K562 (cell line): Measurements from ENCODE around the gene MAMDC2. TPM values are rescaled to one million over a fixed set of nuclear protein-coding genes. Genes with fewer than 3 reads are reported as not detected.

Experiments used
- ATAC-seq: fragments of 200-7000 bp; cut with Tn5 transposase; 3 replicates; pipeline ENCODE4 v1.9.1; 2020; ENCODE audit warnings: moderate library complexity
- BruUV-seq: library from RNA; stranded (reverse); fragments of 400-500 nt; replicated peaks from 2 replicates; lab custom pipeline; 2021; lab: Mats Ljungman, UMichigan
- CTCF ChIA-PET: fragments of 300-600 bp; formaldehyde crosslinking; extraction: SDS; loops from one replicate; lab custom pipeline; 2021; ENCODE audit warnings: low intra/inter-chr PET ratio; lab: Yijun Ruan, JAX
- POLR2A ChIA-PET: fragments of 300-600, 350-650 bp; sonication (Branson Sonifier 250); formaldehyde crosslinking; extraction: SDS; loops from one replicate; lab custom pipeline; 2021; ENCODE audit warnings: antibody characterized with exemption, inconsistent platforms; lab: Yijun Ruan, JAX
- DNase-seq, 4 experiments: peaks; one replicate each; pipeline versions ENCODE4 v3.0.0 to v3.0.0-alpha.2; 2011 to 2018; ENCODE audit warnings: low spot score in 3 of 4, mixed read lengths in 3 of 4; ENCODE audit errors: extremely low read depth in 1 of 4
- FAIRE-seq: peaks from 2 replicates; lab custom pipeline; 2011; peaks lifted over from hg19 to GRCh38; lab: Jason Lieb, UNC
- H2AFZ ChIP-seq: 2 replicates; pipeline ENCODE4 v1.6.0; 2011; ENCODE audit warnings: low read depth, low read length, control low read depth, inconsistent platforms
- H3K27ac ChIP-seq: fragments of 200-600 bp; 3 replicates; pipeline ENCODE4 v1.8.0; 2011; ENCODE audit warnings: low read depth, mild to moderate bottlenecking, control low read depth, inconsistent platforms, low read length, moderate library complexity, mixed read lengths; ENCODE audit errors: extremely low read depth
- H3K27me3 ChIP-seq, 2 experiments: fragments of 300-600 bp in 1 of 2; 2 replicates in 1 of 2; 3 replicates in 1 of 2; pipeline versions ENCODE4 v1.6.0 to v1.8.0; 2011; ENCODE audit warnings: inconsistent platforms in 2 of 2, low read length in 2 of 2, mild to moderate bottlenecking in 1 of 2, mixed read lengths in 1 of 2, moderate library complexity in 1 of 2; ENCODE audit not compliant: control insufficient read depth in 2 of 2, insufficient read depth in 2 of 2
- H3K36me3 ChIP-seq: fragments of 300-600 bp; 3 replicates; pipeline ENCODE4 v1.8.0; 2011; ENCODE audit warnings: mild to moderate bottlenecking, low read length, inconsistent platforms; ENCODE audit not compliant: control insufficient read depth, insufficient read depth
- H3K4me1 ChIP-seq, 2 experiments: fragments of 200-600 bp in 1 of 2; replicated peaks in 1 of 2; 2 replicates in 1 of 2; 3 replicates in 1 of 2; pipeline versions ENCODE4 v1.5.1 to v1.8.0; 2011; ENCODE audit warnings: inconsistent platforms in 2 of 2, low read length in 2 of 2, mild to moderate bottlenecking in 1 of 2, mixed read lengths in 1 of 2, moderate library complexity in 1 of 2; ENCODE audit not compliant: control insufficient read depth in 2 of 2, insufficient read depth in 2 of 2
- H3K4me2 ChIP-seq: 2 replicates; pipeline ENCODE4 v1.6.1; 2011; ENCODE audit warnings: low read length, control low read depth, inconsistent platforms, mixed read lengths; ENCODE audit not compliant: insufficient read depth
- H3K4me3 ChIP-seq: fragments of 200-600 bp; sonication (generic), shearing (Covaris generic); 2 replicates; pipeline ENCODE4 v1.5.1; 2016; ENCODE audit warnings: control low read depth, inconsistent platforms
- H3K79me2 ChIP-seq: fragments of 200-600 bp; 3 replicates; pipeline ENCODE4 v1.8.0; 2011; ENCODE audit warnings: low read length, inconsistent platforms; ENCODE audit not compliant: control insufficient read depth, insufficient read depth
- H3K9ac ChIP-seq, 2 experiments: 2 replicates each; pipeline versions ENCODE4 v1.6.0 to v1.6.1; 2011; ENCODE audit warnings: low read depth in 2 of 2, low read length in 2 of 2, control low read depth in 1 of 2, inconsistent platforms in 1 of 2, mild to moderate bottlenecking in 1 of 2, mixed read lengths in 1 of 2; ENCODE audit not compliant: insufficient read depth in 1 of 2
- H3K9me1 ChIP-seq: one replicate; pipeline ENCODE4 v1.6.0; 2011; ENCODE audit warnings: inconsistent platforms, mild to moderate bottlenecking, low read length, moderate library complexity; ENCODE audit not compliant: control insufficient read depth, insufficient read depth
- H3K9me3 ChIP-seq: replicated peaks from 2 replicates; pipeline ENCODE4 v1.5.1; 2011; ENCODE audit warnings: low read depth, low read length, inconsistent platforms; ENCODE audit not compliant: control insufficient read depth, insufficient read depth
- H4K20me1 ChIP-seq: replicated peaks from 2 replicates; pipeline ENCODE4 v1.6.1; 2011; ENCODE audit warnings: low read length, inconsistent platforms, mixed read lengths; ENCODE audit not compliant: control insufficient read depth, insufficient read depth
- CEBPB ChIP-seq: fragments of 450-650 bp; IDR thresholded peaks from 2 replicates; pipeline ENCODE4 v1.6.1; 2016; ENCODE audit warnings: missing genetic modification characterization, missing compliant biosample characterization
- EP400 ChIP-seq: fragments of 450-650 bp; IDR thresholded peaks from 2 replicates; pipeline ENCODE4 v1.6.1; 2017; ENCODE audit warnings: antibody characterized with exemption, mild to moderate bottlenecking, moderate library complexity
- ETV5 ChIP-seq: sonication (generic); formaldehyde crosslinking; IDR thresholded peaks from 2 replicates; pipeline ENCODE4 v1.4.0; 2020; ENCODE audit warnings: low read depth, mild to moderate bottlenecking, missing genetic modification reagents
- GATA2 ChIP-seq: sonication (generic); formaldehyde crosslinking; IDR thresholded peaks from 2 replicates; pipeline ENCODE4 v1.4.0; 2020; ENCODE audit warnings: mild to moderate bottlenecking, missing genetic modification reagents
- MTA3 ChIP-seq: fragments of 450-650 bp; formaldehyde crosslinking; IDR thresholded peaks from 2 replicates; pipeline ENCODE4 v1.6.1; 2017; ENCODE audit warnings: mild to moderate bottlenecking, borderline replicate concordance
- NFE2L1 ChIP-seq: fragments of 450-650 bp; IDR thresholded peaks from 2 replicates; pipeline ENCODE4 v1.6.1; 2016; ENCODE audit warnings: missing genetic modification characterization, low read depth, mild to moderate bottlenecking, missing compliant biosample characterization, moderate library complexity, borderline replicate concordance
- PHB2 ChIP-seq: fragments of 450-650 bp; IDR thresholded peaks from 2 replicates; pipeline ENCODE4 v1.6.1; 2017; ENCODE audit warnings: low read depth
- POLR2AphosphoS2 ChIP-seq: IDR thresholded peaks from 2 replicates; pipeline ENCODE4 v1.6.1; 2012; ENCODE audit warnings: low read length, improper control_type of control experiment
- ZC3H8 ChIP-seq: fragments of 450-650 bp; IDR thresholded peaks from 2 replicates; pipeline ENCODE4 v1.6.1; 2017
- WGBS: fragments of 100-300 bp; shearing (Covaris generic); methylation state at CpG from one replicate; pipeline ENCODE4 v1.1.6; 2016; ENCODE audit warnings: low coverage, mixed read lengths; ENCODE audit not compliant: insufficient coverage; ENCODE audit errors: missing lambda C conversion rate; 5-methylcytosine and 5-hydroxymethylcytosine counted together
- in situ Hi-C: fragments of 300-500 bp; cut with MboI; formaldehyde crosslinking; loops from 4 replicates; pipeline ENCODE4 v1.15.0; 2018; ENCODE audit warnings: inconsistent platforms, mixed read lengths
- intact Hi-C: fragments of 100-400 bp; cut with micrococcal nuclease; formaldehyde crosslinking; loops from 2 replicates; pipeline ENCODE4 v1.14.2; 2022
- polyA plus RNA-seq, 8 experiments: library from polyadenylated mRNA; depleted of rRNA in 4 of 8; stranded (reverse) in 5 of 8; unstranded in 3 of 8; fragments of >200 nt; fragmentation: Nextera tagmentation in 2 of 8; fragmentation: Illumina TruSeq in 1 of 8; extraction: Ambion mirVana in 2 of 8; extraction: Trizol in 1 of 8; gene quantifications; 2 replicates each; pipeline versions ENCODE4 v1.2.1 to v1.2.3, GENCODE V29; 2011 to 2014; ENCODE audit warnings: inconsistent platforms in 1 of 8, missing spikeins in 1 of 8
- total RNA-seq, 7 experiments: library from RNA; depleted of rRNA in 6 of 7; stranded (reverse); fragments of >200 nt in 6 of 7; fragmentation: Illumina TruSeq in 2 of 7; extraction: Trizol in 2 of 7; gene quantifications; 2 replicates each; pipeline versions ENCODE4 v1.2.1 to v1.2.3, GENCODE V29; 2011 to 2021; ENCODE audit warnings: low replicate concordance in 1 of 7
- TF ChIP-seq, protein P1 (sequence below): IDR thresholded peaks from 2 replicates; pipeline ENCODE4 v1.6.1; 2011; ENCODE audit not compliant: insufficient read length; ENCODE audit errors: extremely low read depth
- TF ChIP-seq, protein P2 (sequence below): sonication (generic); formaldehyde crosslinking; IDR thresholded peaks from 2 replicates; pipeline ENCODE4 v1.8.0; 2023; ENCODE audit warnings: mild to moderate bottlenecking, missing genetic modification reagents

The MAMDC2 gene
- total and polyA plus RNA-seq, 9 of the 15 experiments (the other 6 are each of a cell fraction or from before 2014, with no cell fraction given): 0.01 to 0.03 TPM; not detected in 7

- Histone ChIP-seq H3K27ac (no peak overlapping the region), H3K9ac (no peak overlapping the region), H3K4me1 (no peaks in the 10 kb centered on the region), H3K27me3 (no peaks in the 10 kb centered on the region), H4K20me1 (no peaks in the 10 kb centered on the region)
- BruUV-seq: no TSS peak
- POLR2A ChIA-PET: no interaction called here
- intact Hi-C loops: no loop called here
- in situ Hi-C loops: no loop called here
- CTCF ChIA-PET: no interaction called here
- no peak for ATAC-seq
- 0% methylated on average over 3 of the region's 3 CpGs for WGBS
- TF ChIP-seq CEBPB (no peak), NFE2L1 (no peak), POLR2AphosphoS2 (no peak)
- TF ChIP-seq, all 486 proteins: peak for 0
- no peak for FAIRE-seq
- H3K36me3 ChIP-seq: no peaks in the 10 kb centered on the region
- H3K4me3 ChIP-seq: no peak overlapping the region
- no peaks in the 10 kb centered on the region for H3K9me3 ChIP-seq
- no peaks in the 10 kb centered on the region for H3K9me1 ChIP-seq
- no peak overlapping the region for H3K4me2 ChIP-seq
- no peak overlapping the region for H2AFZ ChIP-seq
- no peaks in the 10 kb centered on the region for H3K79me2 ChIP-seq
- DNase-seq: no peak
These were observed 151.8 kb downstream of the MAMDC2 start for GRCh38 chr9:70195456-70195855.

DNA sequence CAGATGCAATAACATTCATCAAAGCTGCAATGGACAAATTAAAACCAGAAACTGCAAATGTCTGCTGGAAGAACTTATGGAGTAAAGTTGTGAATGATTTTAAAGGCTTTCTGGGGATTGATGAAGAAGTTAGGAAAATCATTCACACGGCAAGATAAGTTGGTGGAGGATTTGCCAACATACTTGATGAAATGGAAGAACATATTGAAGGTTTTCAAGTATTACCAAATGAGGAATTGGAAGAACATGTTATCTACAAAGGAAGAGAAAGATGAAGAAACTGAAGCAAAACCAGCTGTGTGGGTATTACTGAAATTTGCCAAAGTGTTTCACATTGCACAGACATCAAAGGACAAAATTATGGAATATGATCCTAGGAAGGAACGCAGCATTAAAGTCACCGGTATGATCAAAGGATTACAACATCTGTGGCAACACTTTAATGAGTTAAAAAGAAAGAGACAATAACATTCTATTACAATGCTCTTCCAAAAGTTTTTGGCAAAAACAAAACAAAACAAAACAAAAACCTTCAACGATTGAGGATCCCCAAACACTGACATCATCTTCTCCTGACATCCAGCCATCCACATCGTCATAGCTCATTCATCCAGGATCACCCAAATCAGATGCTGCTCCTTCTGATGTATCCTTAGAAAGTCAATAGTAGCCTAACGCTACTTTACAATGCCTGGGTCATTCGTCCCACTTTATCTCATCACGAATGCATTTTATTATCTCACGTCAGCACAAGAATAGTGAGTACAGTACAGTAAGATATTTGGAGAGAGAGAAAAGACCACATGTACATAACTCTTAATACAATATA is 153.8 kb downstream of the MAMDC2 start:
- Histone ChIP-seq H3K27me3 (no peaks in the 10 kb centered on the region), H3K4me1 (no peaks in the 10 kb centered on the region), H2AFZ (no peak overlapping the region), H3K9me3 (no peaks in the 10 kb centered on the region), H4K20me1 (no peaks in the 10 kb centered on the region), H3K9me1 (no peaks in the 10 kb centered on the region), H3K79me2 (no peaks in the 10 kb centered on the region), H3K4me2 (no peak overlapping the region), H3K9ac (no peak overlapping the region), H3K27ac (no peak overlapping the region), H3K4me3 (no peak overlapping the region), H3K36me3 (no peaks in the 10 kb centered on the region)
- no peak for DNase-seq
- 2% methylated on average over 9 of the region's 9 CpGs for WGBS
- intact Hi-C loops (no loop called here), in situ Hi-C loops (no loop called here)
- ChIA-PET CTCF (no interaction called here), POLR2A (no interaction called here)
- no peak for ATAC-seq
- BruUV-seq: no TSS peak
- no peak for FAIRE-seq
- TF ChIP-seq GATA2: no peak
- TF ChIP-seq, protein P1, sequence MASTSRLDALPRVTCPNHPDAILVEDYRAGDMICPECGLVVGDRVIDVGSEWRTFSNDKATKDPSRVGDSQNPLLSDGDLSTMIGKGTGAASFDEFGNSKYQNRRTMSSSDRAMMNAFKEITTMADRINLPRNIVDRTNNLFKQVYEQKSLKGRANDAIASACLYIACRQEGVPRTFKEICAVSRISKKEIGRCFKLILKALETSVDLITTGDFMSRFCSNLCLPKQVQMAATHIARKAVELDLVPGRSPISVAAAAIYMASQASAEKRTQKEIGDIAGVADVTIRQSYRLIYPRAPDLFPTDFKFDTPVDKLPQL: no peak
- TF ChIP-seq PHB2: no peak
- no peak for TF ChIP-seq EP400
- TF ChIP-seq ZC3H8: no peak
- no peak for TF ChIP-seq ETV5 (CRISPR knock-in tag)
- TF ChIP-seq, protein P2, sequence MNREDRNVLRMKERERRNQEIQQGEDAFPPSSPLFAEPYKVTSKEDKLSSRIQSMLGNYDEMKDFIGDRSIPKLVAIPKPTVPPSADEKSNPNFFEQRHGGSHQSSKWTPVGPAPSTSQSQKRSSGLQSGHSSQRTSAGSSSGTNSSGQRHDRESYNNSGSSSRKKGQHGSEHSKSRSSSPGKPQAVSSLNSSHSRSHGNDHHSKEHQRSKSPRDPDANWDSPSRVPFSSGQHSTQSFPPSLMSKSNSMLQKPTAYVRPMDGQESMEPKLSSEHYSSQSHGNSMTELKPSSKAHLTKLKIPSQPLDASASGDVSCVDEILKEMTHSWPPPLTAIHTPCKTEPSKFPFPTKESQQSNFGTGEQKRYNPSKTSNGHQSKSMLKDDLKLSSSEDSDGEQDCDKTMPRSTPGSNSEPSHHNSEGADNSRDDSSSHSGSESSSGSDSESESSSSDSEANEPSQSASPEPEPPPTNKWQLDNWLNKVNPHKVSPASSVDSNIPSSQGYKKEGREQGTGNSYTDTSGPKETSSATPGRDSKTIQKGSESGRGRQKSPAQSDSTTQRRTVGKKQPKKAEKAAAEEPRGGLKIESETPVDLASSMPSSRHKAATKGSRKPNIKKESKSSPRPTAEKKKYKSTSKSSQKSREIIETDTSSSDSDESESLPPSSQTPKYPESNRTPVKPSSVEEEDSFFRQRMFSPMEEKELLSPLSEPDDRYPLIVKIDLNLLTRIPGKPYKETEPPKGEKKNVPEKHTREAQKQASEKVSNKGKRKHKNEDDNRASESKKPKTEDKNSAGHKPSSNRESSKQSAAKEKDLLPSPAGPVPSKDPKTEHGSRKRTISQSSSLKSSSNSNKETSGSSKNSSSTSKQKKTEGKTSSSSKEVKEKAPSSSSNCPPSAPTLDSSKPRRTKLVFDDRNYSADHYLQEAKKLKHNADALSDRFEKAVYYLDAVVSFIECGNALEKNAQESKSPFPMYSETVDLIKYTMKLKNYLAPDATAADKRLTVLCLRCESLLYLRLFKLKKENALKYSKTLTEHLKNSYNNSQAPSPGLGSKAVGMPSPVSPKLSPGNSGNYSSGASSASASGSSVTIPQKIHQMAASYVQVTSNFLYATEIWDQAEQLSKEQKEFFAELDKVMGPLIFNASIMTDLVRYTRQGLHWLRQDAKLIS: no peak
- no peak for TF ChIP-seq MTA3
